HepG2 (cell line): ENCODE measurements around the gene BTG2. TPM values are rescaled to one million over a fixed set of nuclear protein-coding genes. Genes with fewer than 3 reads are reported as not detected.
A peak's percentile ranks its signal among the peaks of the same experiment; 100 is the strongest.

Experiments used
- GATAD2A ChIP-seq: IDR thresholded peaks from 2 replicates; pipeline ENCODE4 v1.6.1; 2016
- HMG20A ChIP-seq: IDR thresholded peaks from 2 replicates; pipeline ENCODE4 v1.6.1; 2016; ENCODE audit warnings: borderline replicate concordance
- IKZF4 ChIP-seq: sonication (generic); formaldehyde crosslinking; IDR thresholded peaks from 2 replicates; pipeline ENCODE4 v1.5.1; 2020; ENCODE audit warnings: borderline replicate concordance, mild to moderate bottlenecking, low read depth, missing genetic modification reagents; ENCODE audit errors: not compliant biosample characterization
- MED1 ChIP-seq: sonication (generic); formaldehyde crosslinking; IDR thresholded peaks from 2 replicates; pipeline ENCODE4 v1.4.0; 2020; ENCODE audit warnings: missing genetic modification reagents
- PHF21A ChIP-seq: sonication (generic); formaldehyde crosslinking; IDR thresholded peaks from 2 replicates; pipeline ENCODE4 v1.5.0; 2020; ENCODE audit warnings: mild to moderate bottlenecking, missing genetic modification reagents
- POLR2A ChIP-seq, 2 experiments: IDR thresholded peaks; 2 replicates each; pipeline ENCODE4 v1.6.1; 2011; ENCODE audit warnings: low read depth in 2 of 2, low read length in 2 of 2, mild to moderate bottlenecking in 1 of 2, moderate library complexity in 1 of 2; ENCODE audit not compliant: insufficient read depth in 1 of 2
- RFX3 ChIP-seq: IDR thresholded peaks from 2 replicates; pipeline ENCODE4 v1.6.1; 2016; ENCODE audit warnings: missing biosample characterization, missing genetic modification reagents
- SALL1 ChIP-seq: sonication (generic); formaldehyde crosslinking; IDR thresholded peaks from 2 replicates; pipeline ENCODE4 v1.8.0; 2022; ENCODE audit warnings: mild to moderate bottlenecking, missing genetic modification reagents
- WIZ ChIP-seq: sonication (generic); formaldehyde crosslinking; IDR thresholded peaks from 2 replicates; pipeline ENCODE4 v1.5.1; 2020; ENCODE audit warnings: mild to moderate bottlenecking, missing genetic modification reagents
- ZFP90 ChIP-seq: sonication (generic); formaldehyde crosslinking; IDR thresholded peaks from 2 replicates; pipeline ENCODE4 v1.8.0; 2022; ENCODE audit warnings: missing genetic modification reagents, mild to moderate bottlenecking, inconsistent platforms, borderline replicate concordance
- ZFY ChIP-seq: sonication (generic); formaldehyde crosslinking; IDR thresholded peaks from 2 replicates; pipeline ENCODE4 v1.4.0; 2020; ENCODE audit warnings: missing genetic modification reagents
- ZNF205 ChIP-seq: IDR thresholded peaks from 2 replicates; pipeline ENCODE4 v1.6.1; 2018; ENCODE audit warnings: missing biosample characterization, missing genetic modification reagents
- ZNF207 ChIP-seq: fragments of 450-650 bp; IDR thresholded peaks from 2 replicates; pipeline ENCODE4 v1.6.1; 2016; ENCODE audit warnings: antibody characterized with exemption, borderline replicate concordance
- ZNF317 ChIP-seq: sonication (generic); formaldehyde crosslinking; IDR thresholded peaks from 2 replicates; pipeline ENCODE4 v1.5.0; 2020; ENCODE audit warnings: mild to moderate bottlenecking, missing genetic modification reagents
- ZNF549 ChIP-seq: sonication (generic); formaldehyde crosslinking; IDR thresholded peaks from 2 replicates; pipeline ENCODE4 v1.5.0; 2020; ENCODE audit warnings: missing genetic modification reagents
- ZNF564 ChIP-seq: sonication (generic); formaldehyde crosslinking; IDR thresholded peaks from 2 replicates; pipeline ENCODE4 v1.8.1; 2023; ENCODE audit warnings: mild to moderate bottlenecking, missing genetic modification reagents
- ZNF619 ChIP-seq: sonication (generic); formaldehyde crosslinking; IDR thresholded peaks from 2 replicates; pipeline ENCODE4 v1.4.0; 2020; ENCODE audit warnings: mild to moderate bottlenecking, missing genetic modification reagents
- ZSCAN20 ChIP-seq: sonication (generic); formaldehyde crosslinking; IDR thresholded peaks from 2 replicates; pipeline ENCODE4 v1.4.0; 2020; ENCODE audit warnings: missing genetic modification reagents, mild to moderate bottlenecking, borderline replicate concordance
- ZSCAN29 ChIP-seq: sonication (generic); formaldehyde crosslinking; conservative IDR thresholded peaks from 2 replicates; pipeline ENCODE4 v1.4.0; 2020; ENCODE audit warnings: mild to moderate bottlenecking, missing genetic modification reagents
- polyA plus RNA-seq, 8 experiments: library from polyadenylated mRNA; depleted of rRNA in 3 of 8; stranded (reverse) in 7 of 8; unstranded in 1 of 8; fragments of >200 nt; fragmentation: Illumina TruSeq in 4 of 8; extraction: Trizol in 4 of 8; gene quantifications; 2 replicates each; pipeline versions ENCODE4 v1.2.1 to v1.2.3, GENCODE V29; 2011 to 2016; ENCODE audit warnings: low read depth in 4 of 8, missing spikeins in 1 of 8, mixed read lengths in 1 of 8; ENCODE audit not compliant: insufficient read depth in 1 of 8
- total RNA-seq, 5 experiments: library from RNA; depleted of rRNA; stranded (reverse); fragments of >200 nt; fragmentation: Illumina TruSeq; extraction: Trizol; gene quantifications; 2 replicates each; pipeline ENCODE4 v1.2.3, GENCODE V29; 2016; ENCODE audit warnings: low read depth in 1 of 5
- TF ChIP-seq, protein P1 (sequence below): sonication (generic); formaldehyde crosslinking; IDR thresholded peaks from 2 replicates; pipeline ENCODE4 v1.4.0; 2020; ENCODE audit warnings: missing genetic modification reagents
- TF ChIP-seq, protein P2 (sequence below): sonication (generic); formaldehyde crosslinking; IDR thresholded peaks from 2 replicates; pipeline ENCODE4 v1.5.0; 2020; ENCODE audit warnings: missing genetic modification reagents, mild to moderate bottlenecking, borderline replicate concordance
- TF ChIP-seq, protein P3 (sequence below): sonication (generic); formaldehyde crosslinking; IDR thresholded peaks from 2 replicates; pipeline ENCODE4 v1.4.0; 2020; ENCODE audit warnings: mild to moderate bottlenecking, missing genetic modification reagents
- TF ChIP-seq, protein P4 (sequence below): sonication (generic); formaldehyde crosslinking; IDR thresholded peaks from 2 replicates; pipeline ENCODE4 v1.5.1; 2020; ENCODE audit warnings: mild to moderate bottlenecking, missing genetic modification reagents

The BTG2 gene
- total and polyA plus RNA-seq, 2 of the 13 experiments (the other 11 are each of a cell fraction or from before 2014, with no cell fraction given), result 13.6 to 18.3 TPM

DNA sequence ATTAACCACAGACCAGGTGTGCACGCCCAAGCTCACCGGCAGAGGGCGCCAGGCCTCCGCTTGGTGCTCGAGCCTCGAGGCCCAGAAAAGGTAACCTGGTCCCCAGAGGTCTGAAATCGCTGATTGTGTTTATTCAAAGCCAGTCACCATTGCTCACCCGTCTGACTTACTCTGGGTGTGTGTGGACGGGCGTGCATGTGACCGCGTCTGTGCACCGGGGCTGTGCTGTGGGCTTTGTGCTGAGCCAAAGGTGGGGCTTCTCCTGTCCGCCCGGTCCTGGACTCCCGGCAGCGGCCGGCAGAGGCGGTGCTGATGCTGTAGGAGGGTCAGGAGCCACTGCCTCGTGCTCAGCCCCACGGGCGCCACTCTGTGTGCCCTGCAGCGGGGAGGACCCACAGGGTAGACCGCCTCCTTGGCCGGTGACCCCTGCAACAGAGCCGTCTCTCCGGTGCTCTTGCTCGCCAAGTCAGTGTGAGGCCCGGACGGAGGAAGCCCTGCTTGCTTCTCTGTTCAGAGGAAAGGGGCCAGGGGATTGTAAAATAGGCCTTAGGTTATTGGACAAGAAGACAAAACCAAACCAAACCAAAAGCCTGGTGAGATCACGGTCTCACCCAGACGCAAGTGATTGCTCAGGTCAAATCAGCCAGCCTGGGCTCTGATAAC lies 32.0 kb upstream of the BTG2 start (continued):
- TF ChIP-seq, protein P1, sequence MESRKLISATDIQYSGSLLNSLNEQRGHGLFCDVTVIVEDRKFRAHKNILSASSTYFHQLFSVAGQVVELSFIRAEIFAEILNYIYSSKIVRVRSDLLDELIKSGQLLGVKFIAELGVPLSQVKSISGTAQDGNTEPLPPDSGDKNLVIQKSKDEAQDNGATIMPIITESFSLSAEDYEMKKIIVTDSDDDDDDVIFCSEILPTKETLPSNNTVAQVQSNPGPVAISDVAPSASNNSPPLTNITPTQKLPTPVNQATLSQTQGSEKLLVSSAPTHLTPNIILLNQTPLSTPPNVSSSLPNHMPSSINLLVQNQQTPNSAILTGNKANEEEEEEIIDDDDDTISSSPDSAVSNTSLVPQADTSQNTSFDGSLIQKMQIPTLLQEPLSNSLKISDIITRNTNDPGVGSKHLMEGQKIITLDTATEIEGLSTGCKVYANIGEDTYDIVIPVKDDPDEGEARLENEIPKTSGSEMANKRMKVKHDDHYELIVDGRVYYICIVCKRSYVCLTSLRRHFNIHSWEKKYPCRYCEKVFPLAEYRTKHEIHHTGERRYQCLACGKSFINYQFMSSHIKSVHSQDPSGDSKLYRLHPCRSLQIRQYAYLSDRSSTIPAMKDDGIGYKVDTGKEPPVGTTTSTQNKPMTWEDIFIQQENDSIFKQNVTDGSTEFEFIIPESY (CRISPR knock-in tag), result no peak
- TF ChIP-seq, protein P2, sequence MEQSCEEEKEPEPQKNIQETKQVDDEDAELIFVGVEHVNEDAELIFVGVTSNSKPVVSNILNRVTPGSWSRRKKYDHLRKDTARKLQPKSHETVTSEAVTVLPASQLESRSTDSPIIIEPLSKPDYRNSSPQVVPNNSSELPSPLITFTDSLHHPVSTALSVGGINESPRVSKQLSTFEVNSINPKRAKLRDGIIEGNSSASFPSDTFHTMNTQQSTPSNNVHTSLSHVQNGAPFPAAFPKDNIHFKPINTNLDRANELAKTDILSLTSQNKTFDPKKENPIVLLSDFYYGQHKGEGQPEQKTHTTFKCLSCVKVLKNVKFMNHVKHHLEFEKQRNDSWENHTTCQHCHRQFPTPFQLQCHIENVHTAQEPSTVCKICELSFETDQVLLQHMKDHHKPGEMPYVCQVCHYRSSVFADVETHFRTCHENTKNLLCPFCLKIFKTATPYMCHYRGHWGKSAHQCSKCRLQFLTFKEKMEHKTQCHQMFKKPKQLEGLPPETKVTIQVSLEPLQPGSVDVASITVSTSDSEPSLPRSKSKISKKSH (CRISPR knock-in tag), result no peak
- TF ChIP-seq ZSCAN20 (CRISPR knock-in tag) (no peak), GATAD2A (CRISPR knock-in tag) (peak; percentile 45; the same call in 1 of the 2 replicates), HMG20A (CRISPR knock-in tag) (no peak), PHF21A (CRISPR knock-in tag) (peak; percentile 56; the same call in 1 of the 2 replicates), ZNF619 (CRISPR knock-in tag) (no peak), ZNF317 (CRISPR knock-in tag) (no peak), ZNF549 (CRISPR knock-in tag) (no peak), ZNF564 (CRISPR knock-in tag) (no peak), RFX3 (CRISPR knock-in tag) (no peak), ZSCAN29 (CRISPR knock-in tag) (no peak), ZFY (CRISPR knock-in tag) (peak; percentile 16; the same call in 1 of the 2 replicates), ZNF207 (no peak), WIZ (no peak), POLR2A (IDR thresholded peaks at IDR 0.05; ENCODE audit: insufficient read depth in 1 of 2, low read depth in 2 of 2, low read length in 2 of 2) (no peak), MED1 (CRISPR knock-in tag) (0 out of 2 replicates have a peak, but pooled peaks have one; percentile 16), SALL1 (CRISPR knock-in tag) (peak; percentile 68; the same call in 1 of the 2 replicates), ZFP90 (CRISPR knock-in tag) (no peak), IKZF4 (no peak), ZNF205 (CRISPR knock-in tag) (no peak; the same call in 1 of the 2 replicates)
- TF ChIP-seq, protein P3, sequence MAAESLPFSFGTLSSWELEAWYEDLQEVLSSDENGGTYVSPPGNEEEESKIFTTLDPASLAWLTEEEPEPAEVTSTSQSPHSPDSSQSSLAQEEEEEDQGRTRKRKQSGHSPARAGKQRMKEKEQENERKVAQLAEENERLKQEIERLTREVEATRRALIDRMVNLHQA (CRISPR knock-in tag), result no peak
- TF ChIP-seq, protein P4, sequence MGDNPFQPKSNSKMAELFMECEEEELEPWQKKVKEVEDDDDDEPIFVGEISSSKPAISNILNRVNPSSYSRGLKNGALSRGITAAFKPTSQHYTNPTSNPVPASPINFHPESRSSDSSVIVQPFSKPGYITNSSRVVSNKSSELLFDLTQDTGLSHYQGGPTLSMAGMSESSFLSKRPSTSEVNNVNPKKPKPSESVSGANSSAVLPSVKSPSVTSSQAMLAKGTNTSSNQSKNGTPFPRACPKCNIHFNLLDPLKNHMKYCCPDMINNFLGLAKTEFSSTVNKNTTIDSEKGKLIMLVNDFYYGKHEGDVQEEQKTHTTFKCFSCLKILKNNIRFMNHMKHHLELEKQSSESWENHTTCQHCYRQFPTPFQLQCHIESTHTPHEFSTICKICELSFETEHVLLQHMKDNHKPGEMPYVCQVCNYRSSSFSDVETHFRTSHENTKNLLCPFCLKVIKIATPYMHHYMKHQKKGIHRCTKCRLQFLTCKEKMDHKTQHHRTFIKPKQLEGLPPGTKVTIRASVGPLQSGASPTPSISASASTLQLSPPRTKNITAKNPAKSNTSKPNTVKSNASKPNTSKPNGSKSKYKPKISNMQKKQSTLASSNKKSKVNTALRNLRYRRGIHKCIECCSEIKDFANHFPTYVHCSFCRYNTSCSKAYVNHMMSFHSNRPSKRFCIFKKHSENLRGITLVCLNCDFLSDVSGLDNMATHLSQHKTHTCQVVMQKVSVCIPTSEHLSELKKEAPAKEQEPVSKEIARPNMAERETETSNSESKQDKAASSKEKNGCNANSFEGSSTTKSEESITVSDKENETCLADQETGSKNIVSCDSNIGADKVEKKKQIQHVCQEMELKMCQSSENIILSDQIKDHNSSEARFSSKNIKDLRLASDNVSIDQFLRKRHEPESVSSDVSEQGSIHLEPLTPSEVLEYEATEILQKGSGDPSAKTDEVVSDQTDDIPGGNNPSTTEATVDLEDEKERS (CRISPR knock-in tag), result 0 out of 2 replicates have a peak, but pooled peaks have one; percentile 48
